Endothelial cell of umbilical vein (primary cell): ENCODE data around the gene RYR1. TPM values are rescaled to one million over a fixed set of nuclear protein-coding genes. Genes with fewer than 3 reads are reported as not detected.

Experiments
- BruUV-seq: library from RNA; stranded (reverse); fragments of 400-500 nt; replicated peaks from 2 replicates; lab custom pipeline; 2021; lab: Mats Ljungman, UMichigan
- CTCF ChIA-PET: fragments of 300-600, 350-600 bp; sonication (Branson Sonifier 250); formaldehyde crosslinking; loops from one replicate; lab custom pipeline; 2021; ENCODE audit warnings: antibody characterized with exemption, inconsistent platforms; lab: Charles Lee
- POLR2A ChIA-PET: fragments of 300-600, 350-600 bp; sonication (Branson Sonifier 250); formaldehyde crosslinking; loops from one replicate; lab custom pipeline; 2021; ENCODE audit warnings: antibody characterized with exemption, inconsistent platforms; lab: Charles Lee
- DNase-seq: peaks from one replicate; pipeline ENCODE4 v3.0.0-alpha.2; 2011; ENCODE audit warnings: low read depth, low spot score
- FAIRE-seq: peaks from 2 replicates; lab custom pipeline; 2011; peaks lifted over from hg19 to GRCh38; lab: Jason Lieb, UNC
- H2AFZ ChIP-seq: 2 replicates; pipeline ENCODE4 v1.6.0; 2012; ENCODE audit warnings: low read depth, low read length, control low read depth, inconsistent platforms
- H3K27ac ChIP-seq: 2 replicates; pipeline ENCODE4 v1.5.1; 2011; ENCODE audit warnings: low read depth, mild to moderate bottlenecking, control low read depth, low read length, moderate library complexity; ENCODE audit not compliant: insufficient read depth
- H3K27me3 ChIP-seq, 2 experiments: 2 replicates each; pipeline versions ENCODE4 v1.6.0 to v1.6.1; 2011; ENCODE audit warnings: low read length in 2 of 2, mixed read lengths in 1 of 2; ENCODE audit not compliant: control insufficient read depth in 2 of 2, insufficient read depth in 2 of 2
- H3K36me3 ChIP-seq, 2 experiments: 2 replicates in 1 of 2; 3 replicates in 1 of 2; pipeline ENCODE4 v1.5.1; 2011; ENCODE audit warnings: low read length in 2 of 2, mild to moderate bottlenecking in 1 of 2, moderate library complexity in 1 of 2; ENCODE audit not compliant: control insufficient read depth in 2 of 2, insufficient read depth in 2 of 2; ENCODE audit errors: extremely low read depth in 1 of 2
- H3K4me1 ChIP-seq: 3 replicates; pipeline ENCODE4 v1.5.1; 2011; ENCODE audit warnings: mild to moderate bottlenecking, low read length; ENCODE audit not compliant: control insufficient read depth, insufficient read depth; ENCODE audit errors: extremely low read depth
- H3K4me2 ChIP-seq: 2 replicates; pipeline ENCODE4 v1.6.1; 2011; ENCODE audit warnings: low read length, control low read depth, mixed read lengths; ENCODE audit not compliant: insufficient read depth
- H3K4me3 ChIP-seq, 3 experiments: fragments of 200-600 bp in 1 of 3; sonication (generic), shearing (Covaris generic) in 1 of 3; replicated peaks in 1 of 3; 2 replicates each; pipeline ENCODE4 v1.5.1; 2011 to 2016; ENCODE audit warnings: control low read depth in 3 of 3, low read length in 3 of 3, mild to moderate bottlenecking in 2 of 3, inconsistent platforms in 1 of 3, low read depth in 1 of 3, moderate library complexity in 1 of 3; ENCODE audit not compliant: insufficient read depth in 1 of 3
- H3K79me2 ChIP-seq: 2 replicates; pipeline ENCODE4 v1.6.0; 2012; ENCODE audit warnings: low read length, inconsistent platforms; ENCODE audit not compliant: control insufficient read depth, insufficient read depth
- H3K9ac ChIP-seq: replicated peaks from 2 replicates; pipeline ENCODE3; 2011; ENCODE audit warnings: low read length, control low read depth; ENCODE audit not compliant: insufficient read depth; ENCODE audit errors: extremely low read depth
- H3K9me1 ChIP-seq: replicated peaks from 3 replicates; pipeline ENCODE4 v1.6.0; 2011; ENCODE audit warnings: mild to moderate bottlenecking, low read length; ENCODE audit not compliant: control insufficient read depth, insufficient read depth; ENCODE audit errors: extremely low read depth
- H3K9me3 ChIP-seq: replicated peaks from 2 replicates; pipeline ENCODE4 v1.5.1; 2012; ENCODE audit warnings: low read length, inconsistent platforms; ENCODE audit not compliant: control insufficient read depth, insufficient read depth
- H4K20me1 ChIP-seq: replicated peaks from 2 replicates; pipeline ENCODE3; 2011; ENCODE audit warnings: mild to moderate bottlenecking, low read length; ENCODE audit not compliant: control insufficient read depth, insufficient read depth; ENCODE audit errors: extremely low read depth
- CTCF ChIP-seq, 2 donors: IDR thresholded peaks; 1 replicate in 1 of 2; 2 replicates in 1 of 2; pipeline ENCODE4 v1.5.1; 2011; ENCODE audit warnings: low read length in 2 of 2, mild to moderate bottlenecking in 2 of 2, moderate library complexity in 2 of 2, control low read depth in 1 of 2, inconsistent platforms in 1 of 2, low read depth in 1 of 2; ENCODE audit not compliant: insufficient read depth in 1 of 2; ENCODE audit errors: extremely low read depth in 1 of 2
- EZH2 ChIP-seq: IDR thresholded peaks from 2 replicates; pipeline ENCODE4 v1.6.1; 2012; ENCODE audit warnings: borderline replicate concordance, low read depth, mild to moderate bottlenecking, moderate library complexity, low read length, inconsistent platforms; ENCODE audit not compliant: severe bottlenecking
- FOS ChIP-seq: IDR thresholded peaks from 2 replicates; pipeline ENCODE4 v1.6.1; 2011; ENCODE audit warnings: mild to moderate bottlenecking, low read length, moderate library complexity, borderline replicate concordance; ENCODE audit not compliant: insufficient read depth
- GATA2 ChIP-seq: IDR thresholded peaks from 2 replicates; pipeline ENCODE4 v1.7.0; 2011; ENCODE audit warnings: low read depth, mild to moderate bottlenecking, moderate library complexity, mixed read lengths, low read length; ENCODE audit not compliant: insufficient read length, insufficient read depth
- JUN ChIP-seq: IDR thresholded peaks from 2 replicates; pipeline ENCODE4 v1.6.1; 2011; ENCODE audit warnings: borderline replicate concordance, low read depth; ENCODE audit not compliant: insufficient read length, insufficient read depth
- MAX ChIP-seq: IDR thresholded peaks from 2 replicates; pipeline ENCODE4 v1.6.1; 2011; ENCODE audit not compliant: insufficient read depth, insufficient read length
- MYC ChIP-seq: IDR thresholded peaks from one replicate; pipeline ENCODE4 v1.6.1; 2011; ENCODE audit warnings: mild to moderate bottlenecking, low read depth, low read length
- POLR2A ChIP-seq: IDR thresholded peaks from 2 replicates; pipeline ENCODE4 v1.6.1; 2012; ENCODE audit warnings: low read depth, mild to moderate bottlenecking, control low read depth, low read length
- POLR2AphosphoS5 ChIP-seq: IDR thresholded peaks from 2 replicates; pipeline ENCODE4 v1.6.1; 2012; ENCODE audit warnings: low read depth, mild to moderate bottlenecking, control low read depth, low read length, moderate library complexity; ENCODE audit not compliant: insufficient read depth
- dilution Hi-C: fragments of 300-500 bp; cut with MboI; formaldehyde crosslinking; loops from one replicate; pipeline ENCODE4 v1.15.0; 2019; ENCODE audit warnings: low sequenced_read_pairs; ENCODE audit not compliant: extremely low pct_ligation_motif_present
- intact Hi-C: fragments of 100-400 bp; cut with micrococcal nuclease; formaldehyde crosslinking; loops from one replicate; pipeline ENCODE4 v1.10.0; 2022
- polyA plus RNA-seq, 4 experiments: library from polyadenylated mRNA; depleted of rRNA in 3 of 4; stranded (reverse) in 3 of 4; unstranded in 1 of 4; fragments of >200 nt; gene quantifications; 2 replicates each; pipeline versions ENCODE4 v1.2.1 to v1.2.3, GENCODE V29; 2011 to 2012; ENCODE audit warnings: missing spikeins in 1 of 4
- total RNA-seq: library from RNA; stranded (reverse); gene quantifications from 2 replicates; pipeline ENCODE4 v1.2.3, GENCODE V29; 2021

RYR1 gene
- total and polyA plus RNA-seq, 2 donors (not counting 3 experiments of a cell fraction or from before 2014, with no cell fraction given): under 0.01 to 0.02 TPM

- no peak overlapping the region for H3K27ac ChIP-seq
- CTCF ChIA-PET: no interaction called here
- H3K79me2 ChIP-seq: no peaks in the 10 kb centered on the region
- no peak for FAIRE-seq
- H3K4me2 ChIP-seq: no peak overlapping the region
- intact Hi-C loops (no loop called here), dilution Hi-C loops (no loop called here)
- no peak for TF ChIP-seq POLR2A
- TF ChIP-seq POLR2AphosphoS5: no peak
- no peak for TF ChIP-seq FOS
- TF ChIP-seq CTCF (IDR thresholded peaks at IDR 0.05; ENCODE audit: extremely low read depth in 1 of 2, insufficient read depth in 1 of 2, low read depth in 1 of 2, low read length in 2 of 2): no peak
- TF ChIP-seq MYC: no peak
- no peak for TF ChIP-seq MAX
- no peak for TF ChIP-seq EZH2
- no peak for TF ChIP-seq GATA2
- no peak for TF ChIP-seq JUN
- H2AFZ ChIP-seq: no peak overlapping the region
- no TSS peak for BruUV-seq
- no peak overlapping the region for H3K4me3 ChIP-seq
- no peak overlapping the region for H3K9ac ChIP-seq
- DNase-seq: no peak
- H3K4me1 ChIP-seq: no peaks in the 10 kb centered on the region
- no peaks in the 10 kb centered on the region for H3K9me3 ChIP-seq
- POLR2A ChIA-PET: no interaction called here
- no peaks in the 10 kb centered on the region for H3K27me3 ChIP-seq
- no peaks in the 10 kb centered on the region for H4K20me1 ChIP-seq
- no peaks in the 10 kb centered on the region for H3K9me1 ChIP-seq
- H3K36me3 ChIP-seq: no peaks in the 10 kb centered on the region
Measured at GRCh38 chr19:38502410-38503076, 69.1 kb downstream of the RYR1 start.
